K562 (cell line): ENCODE results near the gene RNF224. TPM values are rescaled to one million over a fixed set of nuclear protein-coding genes. Genes with fewer than 3 reads are reported as not detected.

Experiments used
- ATAC-seq: fragments of 200-7000 bp; cut with Tn5 transposase; 3 replicates; pipeline ENCODE4 v1.9.1; 2020; ENCODE audit warnings: moderate library complexity
- BruUV-seq: library from RNA; stranded (reverse); fragments of 400-500 nt; replicated peaks from 2 replicates; lab custom pipeline; 2021; lab: Mats Ljungman, UMichigan
- CTCF ChIA-PET: fragments of 300-600 bp; formaldehyde crosslinking; extraction: SDS; loops from one replicate; lab custom pipeline; 2021; ENCODE audit warnings: low intra/inter-chr PET ratio; lab: Yijun Ruan, JAX
- POLR2A ChIA-PET: fragments of 300-600, 350-650 bp; sonication (Branson Sonifier 250); formaldehyde crosslinking; extraction: SDS; loops from one replicate; lab custom pipeline; 2021; ENCODE audit warnings: antibody characterized with exemption, inconsistent platforms; lab: Yijun Ruan, JAX
- DNase-seq, 4 experiments: peaks; one replicate each; pipeline versions ENCODE4 v3.0.0 to v3.0.0-alpha.2; 2011 to 2018; ENCODE audit warnings: low spot score in 3 of 4, mixed read lengths in 3 of 4; ENCODE audit errors: extremely low read depth in 1 of 4
- FAIRE-seq: peaks from 2 replicates; lab custom pipeline; 2011; peaks lifted over from hg19 to GRCh38; lab: Jason Lieb, UNC
- H2AFZ ChIP-seq: 2 replicates; pipeline ENCODE4 v1.6.0; 2011; ENCODE audit warnings: low read depth, low read length, control low read depth, inconsistent platforms
- H3K27ac ChIP-seq: fragments of 200-600 bp; 3 replicates; pipeline ENCODE4 v1.8.0; 2011; ENCODE audit warnings: low read depth, mild to moderate bottlenecking, control low read depth, inconsistent platforms, low read length, moderate library complexity, mixed read lengths; ENCODE audit errors: extremely low read depth
- H3K27me3 ChIP-seq, 2 experiments: fragments of 300-600 bp in 1 of 2; 2 replicates in 1 of 2; 3 replicates in 1 of 2; pipeline versions ENCODE4 v1.6.0 to v1.8.0; 2011; ENCODE audit warnings: inconsistent platforms in 2 of 2, low read length in 2 of 2, mild to moderate bottlenecking in 1 of 2, mixed read lengths in 1 of 2, moderate library complexity in 1 of 2; ENCODE audit not compliant: control insufficient read depth in 2 of 2, insufficient read depth in 2 of 2
- H3K36me3 ChIP-seq: fragments of 300-600 bp; 3 replicates; pipeline ENCODE4 v1.8.0; 2011; ENCODE audit warnings: mild to moderate bottlenecking, low read length, inconsistent platforms; ENCODE audit not compliant: control insufficient read depth, insufficient read depth
- H3K4me1 ChIP-seq, 2 experiments: fragments of 200-600 bp in 1 of 2; replicated peaks in 1 of 2; 2 replicates in 1 of 2; 3 replicates in 1 of 2; pipeline versions ENCODE4 v1.5.1 to v1.8.0; 2011; ENCODE audit warnings: inconsistent platforms in 2 of 2, low read length in 2 of 2, mild to moderate bottlenecking in 1 of 2, mixed read lengths in 1 of 2, moderate library complexity in 1 of 2; ENCODE audit not compliant: control insufficient read depth in 2 of 2, insufficient read depth in 2 of 2
- H3K4me2 ChIP-seq: 2 replicates; pipeline ENCODE4 v1.6.1; 2011; ENCODE audit warnings: low read length, control low read depth, inconsistent platforms, mixed read lengths; ENCODE audit not compliant: insufficient read depth
- H3K4me3 ChIP-seq: fragments of 200-600 bp; sonication (generic), shearing (Covaris generic); 2 replicates; pipeline ENCODE4 v1.5.1; 2016; ENCODE audit warnings: control low read depth, inconsistent platforms
- H3K79me2 ChIP-seq: fragments of 200-600 bp; 3 replicates; pipeline ENCODE4 v1.8.0; 2011; ENCODE audit warnings: low read length, inconsistent platforms; ENCODE audit not compliant: control insufficient read depth, insufficient read depth
- H3K9ac ChIP-seq, 2 experiments: 2 replicates each; pipeline versions ENCODE4 v1.6.0 to v1.6.1; 2011; ENCODE audit warnings: low read depth in 2 of 2, low read length in 2 of 2, control low read depth in 1 of 2, inconsistent platforms in 1 of 2, mild to moderate bottlenecking in 1 of 2, mixed read lengths in 1 of 2; ENCODE audit not compliant: insufficient read depth in 1 of 2
- H3K9me1 ChIP-seq: one replicate; pipeline ENCODE4 v1.6.0; 2011; ENCODE audit warnings: inconsistent platforms, mild to moderate bottlenecking, low read length, moderate library complexity; ENCODE audit not compliant: control insufficient read depth, insufficient read depth
- H3K9me3 ChIP-seq: replicated peaks from 2 replicates; pipeline ENCODE4 v1.5.1; 2011; ENCODE audit warnings: low read depth, low read length, inconsistent platforms; ENCODE audit not compliant: control insufficient read depth, insufficient read depth
- H4K20me1 ChIP-seq: replicated peaks from 2 replicates; pipeline ENCODE4 v1.6.1; 2011; ENCODE audit warnings: low read length, inconsistent platforms, mixed read lengths; ENCODE audit not compliant: control insufficient read depth, insufficient read depth
- ELF1 ChIP-seq: fragments of 200-800 bp; sonication (Bioruptor generic); IDR thresholded peaks from 2 replicates; pipeline ENCODE4 v1.6.1; 2016; ENCODE audit warnings: missing genetic modification characterization, missing compliant biosample characterization
- MAFG ChIP-seq: fragments of 450-650 bp; conservative IDR thresholded peaks from 2 replicates; pipeline ENCODE4 v1.6.1; 2016; ENCODE audit warnings: missing genetic modification characterization, missing compliant biosample characterization
- MCM7 ChIP-seq, 2 experiments: fragments of 450-650 bp; IDR thresholded peaks; 2 replicates each; pipeline ENCODE4 v1.6.1; 2016 to 2018
- POLR2G ChIP-seq: fragments of 200-400 bp; formaldehyde crosslinking; IDR thresholded peaks from 2 replicates; pipeline ENCODE4 v1.6.1; 2017; ENCODE audit warnings: low read depth, mild to moderate bottlenecking, antibody characterized with exemption, low read length, moderate library complexity
- RB1 ChIP-seq: fragments of 450-650 bp; IDR thresholded peaks from 2 replicates; pipeline ENCODE4 v1.6.1; 2017; ENCODE audit warnings: low read depth, mild to moderate bottlenecking
- RBFOX2 ChIP-seq: fragments of 200-400 bp; formaldehyde crosslinking; IDR thresholded peaks from 2 replicates; pipeline ENCODE4 v1.6.1; 2017; ENCODE audit warnings: low read depth, mild to moderate bottlenecking, low read length, moderate library complexity
- ZKSCAN8 ChIP-seq: fragments of 200-800 bp; sonication (Bioruptor generic); IDR thresholded peaks from 2 replicates; pipeline ENCODE4 v1.6.1; 2016; ENCODE audit warnings: missing genetic modification characterization, missing compliant biosample characterization
- WGBS: fragments of 100-300 bp; shearing (Covaris generic); methylation state at CpG from one replicate; pipeline ENCODE4 v1.1.6; 2016; ENCODE audit warnings: low coverage, mixed read lengths; ENCODE audit not compliant: insufficient coverage; ENCODE audit errors: missing lambda C conversion rate; 5-methylcytosine and 5-hydroxymethylcytosine counted together
- in situ Hi-C: fragments of 300-500 bp; cut with MboI; formaldehyde crosslinking; loops from 4 replicates; pipeline ENCODE4 v1.15.0; 2018; ENCODE audit warnings: inconsistent platforms, mixed read lengths
- intact Hi-C: fragments of 100-400 bp; cut with micrococcal nuclease; formaldehyde crosslinking; loops from 2 replicates; pipeline ENCODE4 v1.14.2; 2022
- polyA plus RNA-seq, 8 experiments: library from polyadenylated mRNA; depleted of rRNA in 4 of 8; stranded (reverse) in 5 of 8; unstranded in 3 of 8; fragments of >200 nt; fragmentation: Nextera tagmentation in 2 of 8; fragmentation: Illumina TruSeq in 1 of 8; extraction: Ambion mirVana in 2 of 8; extraction: Trizol in 1 of 8; gene quantifications; 2 replicates each; pipeline versions ENCODE4 v1.2.1 to v1.2.3, GENCODE V29; 2011 to 2014; ENCODE audit warnings: inconsistent platforms in 1 of 8, missing spikeins in 1 of 8
- total RNA-seq, 7 experiments: library from RNA; depleted of rRNA in 6 of 7; stranded (reverse); fragments of >200 nt in 6 of 7; fragmentation: Illumina TruSeq in 2 of 7; extraction: Trizol in 2 of 7; gene quantifications; 2 replicates each; pipeline versions ENCODE4 v1.2.1 to v1.2.3, GENCODE V29; 2011 to 2021; ENCODE audit warnings: low replicate concordance in 1 of 7

The RNF224 gene
- total and polyA plus RNA-seq, 9 of the 15 experiments (the other 6 are each of a cell fraction or from before 2014, with no cell fraction given), result not detected

DNA sequence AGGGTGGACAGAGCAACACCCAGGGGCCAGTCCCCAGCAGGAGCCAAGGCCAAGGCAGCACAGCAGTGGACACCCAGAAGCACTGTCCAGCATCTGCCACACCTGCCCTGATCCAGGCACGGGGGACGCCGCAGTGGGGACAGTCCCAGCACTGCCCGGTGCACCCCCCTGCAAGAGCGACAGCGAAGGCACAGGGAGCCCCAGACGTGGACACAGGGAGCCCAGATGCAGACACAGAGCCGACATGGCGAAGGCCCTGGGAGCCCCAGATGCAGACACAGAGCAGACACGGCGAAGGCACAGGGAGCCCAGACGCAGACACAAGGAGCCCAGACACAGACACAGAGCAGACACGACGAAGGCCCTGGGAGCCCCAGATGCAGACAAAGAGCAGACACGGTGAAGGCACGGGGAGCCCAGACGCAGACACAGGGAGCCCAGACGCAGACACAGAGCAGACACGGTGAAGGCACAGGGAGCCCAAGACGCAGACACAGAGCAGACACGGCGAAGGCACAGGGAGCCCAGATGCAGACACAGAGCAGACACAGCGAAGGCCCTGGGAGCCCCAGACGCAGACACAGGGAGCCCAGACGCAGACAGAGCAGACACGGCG is 43.2 kb upstream of the RNF224 start:
- POLR2A ChIA-PET, result interaction anchor here (0.5 to 1.1 kb wide), 3 partner anchors 10 to 15 kb away, joined by 3 to 9 read pairs (median 4); no protein-coding TSS in a partner anchor

DNA sequence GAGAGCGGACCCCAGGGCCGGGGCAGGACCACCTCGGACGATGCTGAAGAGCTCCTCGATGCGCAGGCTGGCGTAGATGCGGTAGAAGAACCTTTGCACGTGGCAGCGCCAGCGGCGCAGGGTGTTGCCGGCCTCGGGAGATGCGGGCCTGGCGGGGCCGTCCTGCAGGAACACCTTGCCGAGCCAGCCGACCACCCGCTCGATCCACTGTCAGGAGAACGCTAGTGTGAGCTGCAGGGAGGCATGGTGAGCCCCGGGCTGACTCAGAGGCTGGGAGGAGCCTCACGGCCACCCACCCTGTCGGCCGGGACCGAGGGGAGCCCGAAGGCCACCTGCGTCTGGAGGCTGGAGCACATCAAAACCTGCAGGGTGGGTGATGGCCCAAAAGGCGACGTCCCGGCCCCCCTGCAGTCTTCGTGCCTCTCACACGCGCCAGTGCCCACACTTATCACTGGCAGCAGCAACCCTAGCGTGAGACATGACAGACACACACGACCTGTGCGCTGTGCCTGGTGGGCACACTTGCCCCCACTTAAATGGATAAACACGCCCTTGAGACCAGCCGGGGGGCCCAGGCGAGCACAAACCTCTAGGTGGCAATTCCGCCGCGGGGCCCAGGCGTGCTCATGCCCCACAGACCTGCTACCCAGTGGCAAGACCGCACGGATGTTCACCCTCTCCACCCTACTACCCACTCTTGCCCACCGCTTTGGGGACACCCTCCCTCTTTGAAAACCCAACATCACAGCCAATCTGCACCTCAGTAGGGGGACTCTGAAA is 42.2 kb upstream of the RNF224 start:
- H3K4me1 ChIP-seq, result peaks cover 18 to 79% of the 10 kb centered on the region in 2 experiments
- in situ Hi-C loops (loop anchor here (5.0 kb wide), 1 partner anchor 42 kb away; the partner anchor contains the start of genes CYSRT1 and RNF224), intact Hi-C loops (no loop called here)
- no peak for FAIRE-seq
- peak overlapping the region in 1 of 2 experiments; percentile 41; a peak in 1 of 4 replicates for H3K9ac ChIP-seq
- H3K27ac ChIP-seq, result no peak overlapping the region
- no peak for DNase-seq
- WGBS, result 93% methylated on average over 39 of the region's 48 CpGs
- ChIA-PET POLR2A (interaction anchor here (0.5 to 1.0 kb wide), 2 partner anchors 9 to 12 kb away, joined by 3 to 9 read pairs; no protein-coding TSS in a partner anchor), CTCF (no interaction called here)
- H3K79me2 ChIP-seq, result peaks cover 36% of the 10 kb centered on the region
- no peak overlapping the region for H2AFZ ChIP-seq
- peaks cover 72% of the 10 kb centered on the region; the same call in 2 of the 3 replicates for H3K36me3 ChIP-seq
- no TSS peak for BruUV-seq
- no peak overlapping the region for H3K4me2 ChIP-seq
- peaks cover 8% of the 10 kb centered on the region for H4K20me1 ChIP-seq
- ATAC-seq, result no peak
- H3K9me1 ChIP-seq, result no peaks in the 10 kb centered on the region
- no peak overlapping the region for H3K4me3 ChIP-seq
- no peaks in the 10 kb centered on the region for H3K9me3 ChIP-seq
- H3K27me3 ChIP-seq, result no peaks in the 10 kb centered on the region
- no peak for TF ChIP-seq ELF1 (tag)
- TF ChIP-seq ZKSCAN8 (CRISPR knock-in tag), result no peak
- 0 out of 2 replicates have a peak, but pooled peaks have one; percentile 15 for TF ChIP-seq RBFOX2
- no peak for TF ChIP-seq MAFG (tag)
- TF ChIP-seq MCM7 (IDR thresholded peaks at IDR 0.05), result no peak

More for the DNA sequence above, 43.2 kb upstream of the RNF224 start:
- Histone ChIP-seq H3K9me1 (no peaks in the 10 kb centered on the region), H3K4me2 (no peak overlapping the region)
- TF ChIP-seq RBFOX2 (0 out of 2 replicates have a peak, but pooled peaks have one; percentile 28), RB1 (no peak), POLR2G (0 out of 2 replicates have a peak, but pooled peaks have one; percentile 57)
- TF ChIP-seq, all 486 proteins: peak for 2
- peaks cover 26% of the 10 kb centered on the region for H3K79me2 ChIP-seq
- no TSS peak for BruUV-seq
- H3K4me3 ChIP-seq, result no peak overlapping the region
- no peak overlapping the region; a peak in 1 of 4 replicates for H3K9ac ChIP-seq
- no peaks in the 10 kb centered on the region for H3K27me3 ChIP-seq
- FAIRE-seq (no peak), DNase-seq (no peak), ATAC-seq (no peak)
- peaks cover 74% of the 10 kb centered on the region; the same call in 2 of the 3 replicates for H3K36me3 ChIP-seq
- H4K20me1 ChIP-seq, result peaks cover 8% of the 10 kb centered on the region
- H3K9me3 ChIP-seq, result no peaks in the 10 kb centered on the region
- in situ Hi-C loops (no loop called here), intact Hi-C loops (no loop called here)
- no peak overlapping the region for H3K27ac ChIP-seq
- no peak overlapping the region for H2AFZ ChIP-seq
- CTCF ChIA-PET, result no interaction called here
- WGBS, result 91% methylated on average over 25 of the region's 27 CpGs
- peaks cover 11 to 79% of the 10 kb centered on the region in 2 experiments for H3K4me1 ChIP-seq
